VCaP (cell line): ENCODE measurements around the gene EMILIN2.

Experiments used
- H3K27ac ChIP-seq: fragments of 450-650 bp; 2 replicates; pipeline ENCODE4 v1.5.1; 2017
- CTCF ChIP-seq: fragments of 450-650 bp; conservative IDR thresholded peaks from 2 replicates; pipeline ENCODE4 v1.5.1; 2017; ENCODE audit warnings: mild to moderate bottlenecking, moderate library complexity

Gene EMILIN2

DNA sequence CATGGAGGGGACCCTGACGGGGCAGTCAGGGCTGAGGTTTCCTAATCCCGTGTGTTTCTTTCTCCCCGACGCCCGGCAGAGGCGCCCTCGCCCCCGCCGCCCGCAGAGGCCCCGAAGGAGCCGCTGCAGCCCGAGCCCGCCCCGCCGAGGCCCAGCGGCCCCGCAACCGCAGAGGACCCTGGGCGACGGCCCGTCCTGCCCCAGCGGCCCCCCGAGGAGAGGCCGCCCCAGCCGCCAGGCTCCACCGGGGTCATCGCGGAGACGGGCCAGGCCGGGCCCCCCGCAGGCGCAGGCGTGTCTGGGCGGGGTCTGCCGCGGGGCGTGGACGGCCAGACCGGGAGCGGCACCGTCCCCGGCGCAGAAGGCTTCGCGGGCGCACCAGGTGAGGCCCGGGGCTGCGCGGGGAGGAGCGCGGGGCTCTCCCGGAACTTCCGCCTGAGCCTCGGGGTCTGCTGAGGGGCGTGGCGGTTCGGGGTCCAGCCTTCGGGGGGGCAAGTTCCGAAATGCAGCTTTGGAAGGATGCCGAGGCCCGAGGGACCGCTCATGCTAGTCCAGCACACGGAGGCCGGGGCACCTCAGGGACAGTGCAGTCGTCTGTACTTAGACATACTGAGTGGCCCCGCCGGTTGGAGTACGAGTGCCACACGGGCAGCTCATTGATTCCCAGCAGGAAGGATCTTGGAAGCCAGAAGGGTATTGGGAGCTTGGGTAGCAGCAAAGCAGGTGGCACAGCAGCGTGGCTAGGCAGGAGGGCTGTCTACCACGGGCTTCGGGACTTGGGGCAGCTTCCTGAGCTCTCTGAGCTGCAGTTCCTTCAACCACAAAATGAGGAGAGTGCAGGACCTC is 60.1 kb downstream of the EMILIN2 start:
- TF ChIP-seq CTCF, result peak; percentile 63
- H3K27ac ChIP-seq, result peak overlapping the region; percentile 94

GRCh38 chr18:2907550-2908135 is 60.8 kb downstream of the EMILIN2 start:
- H3K27ac ChIP-seq, result peak overlapping the region; percentile 94
- TF ChIP-seq CTCF, result no peak

DNA sequence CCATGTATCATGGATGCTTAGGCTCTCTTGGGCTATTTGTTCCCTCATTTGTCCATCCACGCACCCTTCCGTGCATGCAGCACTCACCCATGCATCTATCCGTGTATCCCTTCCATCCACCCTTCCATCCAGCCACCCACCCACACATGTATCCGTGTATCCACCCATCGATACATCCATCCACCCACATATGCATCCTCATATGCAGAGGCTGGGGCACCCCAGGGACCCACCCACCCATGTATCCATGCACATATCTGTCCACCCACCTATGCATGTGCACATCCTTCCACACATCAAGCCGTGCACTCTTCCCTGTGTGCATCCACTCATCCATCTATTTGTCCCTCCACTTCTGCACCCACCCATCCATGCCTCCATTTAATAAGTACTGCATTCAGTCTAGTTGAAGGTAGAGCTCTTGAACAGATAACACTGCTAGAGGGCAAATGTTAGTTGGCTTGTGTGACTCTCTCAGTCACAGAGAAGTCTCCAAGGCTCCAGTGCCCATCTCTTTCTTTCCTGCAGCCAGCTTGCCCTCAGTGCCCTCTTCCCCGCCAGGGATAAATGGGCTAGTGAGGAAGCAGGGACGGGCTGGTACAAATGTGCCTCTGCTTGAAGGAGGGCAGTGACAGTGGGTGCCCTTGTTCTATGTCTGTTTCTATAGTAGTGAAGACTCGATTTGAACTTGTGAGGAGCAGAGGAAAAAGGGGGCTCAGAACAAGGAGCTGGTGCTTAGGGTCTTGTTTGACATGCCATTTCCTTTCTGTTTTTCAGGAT is 61.5 kb downstream of the EMILIN2 start:
- no peak for TF ChIP-seq CTCF
- no peak overlapping the region for H3K27ac ChIP-seq

- no peak for TF ChIP-seq CTCF
- no peak overlapping the region for H3K27ac ChIP-seq
These were observed 62.1 kb downstream of the EMILIN2 start for GRCh38 chr18:2908946-2909335.

DNA sequence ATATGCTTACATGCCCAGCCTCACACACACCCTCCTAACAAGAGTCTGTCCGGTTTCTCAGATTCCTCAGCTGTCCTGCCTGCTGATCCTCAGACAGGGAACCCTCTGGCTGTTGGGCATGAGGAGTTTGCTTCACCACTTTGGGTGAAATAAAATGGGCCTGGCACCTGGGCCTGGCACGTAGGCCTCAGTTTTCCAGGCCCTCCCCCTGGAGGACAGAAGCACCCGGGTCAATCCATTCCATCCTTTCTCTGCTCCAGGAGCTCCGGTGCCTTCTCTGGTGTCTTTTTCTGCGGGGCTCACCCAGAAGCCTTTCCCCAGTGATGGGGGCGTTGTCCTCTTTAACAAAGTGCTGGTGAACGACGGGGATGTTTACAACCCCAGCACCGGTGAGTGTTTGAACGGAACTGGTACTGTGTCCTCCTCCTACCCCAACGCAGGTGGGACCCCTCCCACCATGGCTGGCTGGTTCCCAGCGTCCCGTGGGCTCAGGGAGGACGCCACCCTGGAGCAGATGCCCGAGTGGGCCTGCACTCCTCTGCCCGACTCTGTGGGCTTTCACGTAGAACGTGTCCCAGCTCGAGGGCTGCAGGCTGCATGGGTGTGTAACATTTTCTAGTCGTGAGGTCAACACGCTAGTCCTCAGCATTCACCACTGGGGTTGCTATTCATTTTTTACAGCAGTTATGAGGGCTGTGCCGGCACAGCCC is 62.8 kb downstream of the EMILIN2 start:
- H3K27ac ChIP-seq, result no peak overlapping the region
- TF ChIP-seq CTCF, result no peak

DNA sequence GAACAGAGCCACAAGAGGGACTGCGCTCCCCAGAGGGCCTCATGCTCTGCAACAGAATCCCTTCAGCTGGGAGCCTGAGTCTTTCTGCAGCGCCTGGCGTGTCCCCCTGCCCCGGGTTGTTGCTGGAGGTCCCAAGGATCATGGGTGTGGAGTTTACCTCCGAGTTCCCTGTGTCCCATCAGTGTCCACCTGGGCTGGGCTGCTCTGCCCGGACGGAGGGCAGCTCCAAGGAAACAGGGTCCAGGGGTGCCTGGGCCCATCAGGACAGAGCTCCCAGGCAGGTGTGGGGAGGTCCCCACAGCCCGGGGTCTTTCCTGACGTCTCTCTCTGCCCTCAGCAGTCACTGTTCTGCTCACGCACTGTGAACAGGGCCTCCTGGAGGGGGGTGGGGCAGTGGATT is 63.5 kb downstream of the EMILIN2 start:
- H3K27ac ChIP-seq, result no peak overlapping the region
- TF ChIP-seq CTCF, result no peak
